ENCODE results near the gene C11orf58. TPM values are rescaled to one million over a fixed set of nuclear protein-coding genes. Genes with fewer than 3 reads are reported as not detected.

Gene C11orf58
- total RNA-seq, 1 donor: 184 TPM

DNA sequence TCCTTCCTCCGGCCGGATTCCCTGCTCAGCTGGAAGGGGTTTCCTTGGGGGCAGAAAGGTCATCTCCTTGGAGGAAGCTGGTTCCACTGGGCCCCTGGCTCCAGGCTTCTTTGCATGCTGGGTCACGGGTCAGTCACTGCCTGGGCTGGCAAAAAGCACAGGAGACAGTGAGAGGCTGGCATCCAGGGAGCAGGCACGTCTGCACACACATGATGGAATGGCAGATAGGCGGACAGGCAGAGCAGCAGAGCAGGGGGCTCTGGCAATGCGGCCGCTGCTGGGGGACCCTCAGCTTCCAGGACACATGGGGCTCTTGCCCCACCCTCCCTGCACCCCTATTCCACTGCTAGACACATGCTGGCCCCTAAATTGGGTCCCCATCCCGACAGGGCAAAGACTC lies 40.4 kb downstream of the C11orf58 start:
- no peak for DNase-seq (ENCODE audit: low read depth)
- H3K4me3 ChIP-seq (ENCODE audit: low read depth, low read length): no peak overlapping the region
- TF ChIP-seq, protein P1, sequence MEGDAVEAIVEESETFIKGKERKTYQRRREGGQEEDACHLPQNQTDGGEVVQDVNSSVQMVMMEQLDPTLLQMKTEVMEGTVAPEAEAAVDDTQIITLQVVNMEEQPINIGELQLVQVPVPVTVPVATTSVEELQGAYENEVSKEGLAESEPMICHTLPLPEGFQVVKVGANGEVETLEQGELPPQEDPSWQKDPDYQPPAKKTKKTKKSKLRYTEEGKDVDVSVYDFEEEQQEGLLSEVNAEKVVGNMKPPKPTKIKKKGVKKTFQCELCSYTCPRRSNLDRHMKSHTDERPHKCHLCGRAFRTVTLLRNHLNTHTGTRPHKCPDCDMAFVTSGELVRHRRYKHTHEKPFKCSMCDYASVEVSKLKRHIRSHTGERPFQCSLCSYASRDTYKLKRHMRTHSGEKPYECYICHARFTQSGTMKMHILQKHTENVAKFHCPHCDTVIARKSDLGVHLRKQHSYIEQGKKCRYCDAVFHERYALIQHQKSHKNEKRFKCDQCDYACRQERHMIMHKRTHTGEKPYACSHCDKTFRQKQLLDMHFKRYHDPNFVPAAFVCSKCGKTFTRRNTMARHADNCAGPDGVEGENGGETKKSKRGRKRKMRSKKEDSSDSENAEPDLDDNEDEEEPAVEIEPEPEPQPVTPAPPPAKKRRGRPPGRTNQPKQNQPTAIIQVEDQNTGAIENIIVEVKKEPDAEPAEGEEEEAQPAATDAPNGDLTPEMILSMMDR (IDR thresholded peaks at IDR 0.05; ENCODE audit: insufficient read depth, low read depth, low read length): no peak

DNA sequence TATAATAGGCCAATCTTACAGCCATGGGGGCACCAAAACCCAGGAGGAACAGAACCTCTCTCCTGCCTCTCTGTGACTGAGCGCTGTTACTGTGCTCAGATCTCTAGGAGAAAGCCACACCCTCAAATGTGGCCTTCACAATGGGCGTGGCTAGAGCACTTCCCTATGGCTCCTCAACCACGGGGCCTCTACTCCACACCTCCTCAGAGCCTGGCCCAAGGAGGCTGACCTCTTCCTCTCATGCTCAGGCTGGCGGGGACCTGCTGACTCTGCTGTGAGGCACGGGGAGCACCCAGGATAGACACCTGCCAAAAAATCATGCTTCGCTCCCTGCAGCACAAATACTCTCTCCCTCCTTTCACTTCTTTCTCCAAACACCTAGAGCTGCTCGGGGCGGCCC lies 41.0 kb downstream of the C11orf58 start:
- no peak overlapping the region for H3K4me3 ChIP-seq (ENCODE audit: low read depth, low read length)
- TF ChIP-seq, protein P1 (IDR thresholded peaks at IDR 0.05; ENCODE audit: insufficient read depth, low read depth, low read length): no peak

DNA sequence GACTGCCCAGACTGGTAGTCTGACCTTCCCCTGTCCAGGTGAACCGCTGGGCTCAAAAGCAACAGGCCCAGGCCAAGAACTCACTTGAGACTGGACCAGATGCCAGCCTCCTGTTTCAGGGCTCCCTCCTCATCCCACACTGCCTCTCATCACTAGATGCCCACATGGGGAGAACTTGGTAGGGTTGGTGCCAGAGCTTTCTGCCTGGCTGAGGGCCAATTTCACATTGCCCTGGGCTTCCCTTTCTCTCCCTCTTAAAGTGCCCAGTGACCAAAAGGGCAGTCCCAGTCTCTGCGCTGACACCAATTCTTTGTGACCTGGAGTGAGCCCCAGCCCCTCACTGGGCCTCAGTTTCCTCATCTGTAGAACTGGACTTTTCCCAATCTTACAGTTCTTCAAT lies 41.7 kb downstream of the C11orf58 start:
- TF ChIP-seq, protein P1 (IDR thresholded peaks at IDR 0.05; ENCODE audit: insufficient read depth, low read depth, low read length): no peak

More for the DNA sequence above, 41.0 kb downstream of the C11orf58 start:
- DNase-seq (ENCODE audit: low read depth): no peak

DNA sequence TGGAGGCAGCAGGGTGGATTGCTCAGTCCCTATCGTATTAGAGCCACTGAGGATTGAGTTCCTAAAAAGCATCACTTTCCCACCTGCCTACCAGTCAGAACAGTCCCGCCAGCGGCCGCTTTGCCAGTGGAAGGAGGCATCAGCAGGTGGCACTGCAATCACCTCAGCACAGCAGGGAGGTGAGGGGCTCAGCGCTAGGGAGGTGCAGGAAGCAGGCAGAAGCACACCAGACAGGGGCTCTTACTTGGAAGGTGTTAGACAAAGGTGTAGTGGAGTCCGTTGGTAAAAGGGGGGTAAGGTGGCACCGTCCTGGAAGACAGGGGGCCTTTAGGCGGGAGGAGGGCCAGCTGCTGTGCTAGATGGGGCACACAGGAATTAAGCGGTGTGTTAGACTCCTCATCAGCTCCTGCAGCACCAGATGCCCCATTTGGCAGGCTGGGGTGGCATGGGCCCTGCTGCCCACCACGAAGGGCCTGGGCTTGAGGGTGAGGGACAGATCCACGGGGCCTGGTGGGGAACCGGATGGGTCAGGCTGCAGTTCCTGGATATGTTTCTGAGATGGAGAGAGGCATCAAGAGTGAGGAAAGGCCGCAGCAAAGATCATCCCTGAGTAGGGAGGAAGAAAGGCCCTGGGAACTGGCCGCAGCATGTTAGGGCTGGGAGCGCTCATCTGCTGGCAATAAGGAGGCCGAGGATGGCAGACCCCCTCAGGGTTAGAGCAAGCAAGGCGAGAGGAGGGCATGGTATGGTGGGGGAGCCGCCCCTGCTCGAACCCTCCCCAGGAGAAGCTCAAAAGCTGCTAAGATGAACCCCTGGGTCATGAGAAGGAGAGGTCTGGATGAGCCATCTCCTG lies 42.5 kb downstream of the C11orf58 start:
- no peak for DNase-seq (ENCODE audit: low read depth)
- TF ChIP-seq, protein P1 (IDR thresholded peaks at IDR 0.05; ENCODE audit: insufficient read depth, low read depth, low read length): no peak
- no peak overlapping the region for H3K4me3 ChIP-seq (ENCODE audit: low read depth, low read length)

More for the DNA sequence above, 41.7 kb downstream of the C11orf58 start:
- DNase-seq (ENCODE audit: low read depth): no peak
- no peak overlapping the region for H3K4me3 ChIP-seq (ENCODE audit: low read depth, low read length)

DNA sequence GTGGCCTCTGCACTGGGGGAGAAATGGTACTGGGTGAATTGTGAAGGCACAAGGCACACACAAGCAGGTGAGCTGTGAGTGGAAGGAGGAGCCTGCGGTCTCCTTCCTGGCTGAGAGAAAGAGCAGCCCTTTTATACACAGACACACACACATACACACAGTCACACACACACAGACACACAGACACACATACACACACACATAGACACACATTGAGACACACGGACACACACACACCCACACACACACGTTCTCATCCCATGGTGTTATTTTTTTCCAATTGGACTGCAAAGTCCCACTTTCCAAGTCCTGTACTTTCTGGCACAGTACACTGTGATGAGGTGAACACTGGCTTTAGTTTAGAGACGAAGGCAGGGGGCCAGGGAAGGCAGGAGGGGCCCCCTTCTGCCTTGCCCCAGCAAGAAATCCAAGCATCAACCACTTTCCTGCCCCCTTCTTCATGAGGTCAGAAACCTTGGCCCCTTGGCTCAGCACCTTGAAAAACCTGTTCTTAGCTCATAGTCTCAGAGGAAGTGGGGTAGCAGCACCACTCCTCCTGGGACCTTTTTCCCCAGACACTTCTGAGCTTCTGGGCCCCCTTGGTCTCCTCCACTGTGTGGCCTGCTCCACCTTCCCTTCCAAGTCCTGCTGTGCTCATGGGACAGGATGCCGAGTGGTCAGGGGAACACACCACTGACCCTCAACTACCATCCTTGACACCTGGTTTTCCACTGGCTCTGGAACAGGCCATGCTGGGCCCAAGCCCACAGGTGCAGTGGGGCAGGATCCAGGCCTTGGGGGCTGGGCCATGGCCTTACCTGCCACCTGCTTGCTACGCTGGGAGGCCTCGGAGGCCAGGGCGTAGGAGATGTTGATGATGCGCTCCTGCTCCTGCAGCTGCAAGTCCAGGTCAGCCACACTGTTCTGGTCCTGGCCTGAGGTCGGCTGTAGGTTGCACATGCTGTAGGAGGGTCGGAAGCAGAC lies 43.8 kb downstream of the C11orf58 start:
- TF ChIP-seq, protein P1 (IDR thresholded peaks at IDR 0.05; ENCODE audit: insufficient read depth, low read depth, low read length): no peak
- no peak for DNase-seq (ENCODE audit: low read depth)
- H3K4me3 ChIP-seq (ENCODE audit: low read depth, low read length): no peak overlapping the region

DNA sequence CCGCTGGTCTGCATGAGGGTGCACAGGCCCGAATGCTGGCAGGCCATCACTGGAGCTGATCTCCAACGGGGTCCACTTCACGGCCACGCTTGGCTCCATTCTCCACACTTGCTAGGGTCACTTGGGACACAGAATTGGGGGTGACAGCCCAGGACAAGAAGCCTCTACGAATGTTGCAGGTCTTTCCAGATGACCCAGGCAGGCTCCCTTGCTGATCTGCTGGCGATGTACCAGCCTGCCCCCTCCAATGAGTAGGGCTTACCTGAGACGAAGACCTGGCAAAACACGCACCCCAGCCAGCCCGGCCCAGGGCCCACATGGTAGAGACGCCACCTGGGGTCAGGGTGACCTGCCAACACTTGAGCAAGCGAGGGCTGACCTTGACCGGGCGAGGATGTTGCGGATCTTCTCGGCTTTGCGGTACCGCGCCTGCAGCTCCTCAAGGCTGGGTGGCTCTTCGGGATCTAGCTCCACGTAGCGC lies 44.9 kb downstream of the C11orf58 start:
- no peak for DNase-seq (ENCODE audit: low read depth)
- H3K4me3 ChIP-seq (ENCODE audit: low read depth, low read length): no peak overlapping the region
- TF ChIP-seq, protein P1 (IDR thresholded peaks at IDR 0.05; ENCODE audit: insufficient read depth, low read depth, low read length): no peak

Measured in fibroblast of villous mesenchyme (primary cell).